Epithelial cell of prostate (primary cell): ENCODE measurements around the gene CFAP46.

Source experiments
- DNase-seq: peaks from one replicate; pipeline ENCODE4 v3.0.0-alpha.2; 2011; ENCODE audit warnings: low read depth, low spot score
- H3K27ac ChIP-seq: fragments of 450-650 bp; 2 replicates; pipeline ENCODE4 v1.5.1; 2017; ENCODE audit warnings: mild to moderate bottlenecking

The CFAP46 gene

GRCh38 chr10:132872658-132873057, 69.7 kb downstream of the CFAP46 start:
- no peak for DNase-seq
- H3K27ac ChIP-seq: no peak overlapping the region

GRCh38 chr10:132870426-132870825, 71.9 kb downstream of the CFAP46 start:
- no peak for DNase-seq
- H3K27ac ChIP-seq: no peak overlapping the region

GRCh38 chr10:132869621-132870020, 72.7 kb downstream of the CFAP46 start:
- H3K27ac ChIP-seq: no peak overlapping the region
- DNase-seq: no peak

- DNase-seq: no peak
These were observed 73.4 kb downstream of the CFAP46 start for GRCh38 chr10:132868995-132869394.

GRCh38 chr10:132867801-132868644, 74.3 kb downstream of the CFAP46 start:
- no peak overlapping the region for H3K27ac ChIP-seq
- no peak for DNase-seq

More at GRCh38 chr10:132868995-132869394, 73.4 kb downstream of the CFAP46 start:
- no peak overlapping the region for H3K27ac ChIP-seq

- no peak overlapping the region for H3K27ac ChIP-seq
- DNase-seq: no peak
These were observed 75.6 kb downstream of the CFAP46 start for GRCh38 chr10:132866601-132867381.

GRCh38 chr10:132865851-132866600, 76.3 kb downstream of the CFAP46 start:
- H3K27ac ChIP-seq: no peak overlapping the region
- no peak for DNase-seq

- no peak for DNase-seq
- H3K27ac ChIP-seq: no peak overlapping the region
These were observed 77.2 kb downstream of the CFAP46 start for GRCh38 chr10:132865171-132865631.

- no peak for DNase-seq
- no peak overlapping the region for H3K27ac ChIP-seq
These were observed 79.6 kb downstream of the CFAP46 start for GRCh38 chr10:132862485-132863420.

GRCh38 chr10:132861884-132862461, 80.4 kb downstream of the CFAP46 start:
- DNase-seq: no peak
- no peak overlapping the region for H3K27ac ChIP-seq

- DNase-seq: no peak
- H3K27ac ChIP-seq: no peak overlapping the region
These were observed 81.2 kb downstream of the CFAP46 start for GRCh38 chr10:132861116-132861691.

- no peak for DNase-seq
- no peak overlapping the region for H3K27ac ChIP-seq
These were observed 81.8 kb downstream of the CFAP46 start for GRCh38 chr10:132860532-132860931.

- no peak overlapping the region for H3K27ac ChIP-seq
- no peak for DNase-seq
These were observed 83.1 kb downstream of the CFAP46 start for GRCh38 chr10:132859084-132859855.

- H3K27ac ChIP-seq: no peak overlapping the region
- no peak for DNase-seq
These were observed 84.0 kb downstream of the CFAP46 start for GRCh38 chr10:132858121-132859081.

- H3K27ac ChIP-seq: no peak overlapping the region
- DNase-seq: no peak
These were observed 85.4 kb downstream of the CFAP46 start for GRCh38 chr10:132856869-132857524.

GRCh38 chr10:132855889-132856288, 86.5 kb downstream of the CFAP46 start:
- no peak for DNase-seq
- H3K27ac ChIP-seq: no peak overlapping the region
